Astrocyte (in vitro differentiated cells and primary cell): Measurements from ENCODE around the gene ATG4D.

Experiments
- CTCF ChIP-seq: IDR thresholded peaks from 2 replicates; pipeline ENCODE4 v1.5.1; 2011; ENCODE audit warnings: low read depth, mild to moderate bottlenecking, inconsistent platforms, low read length, moderate library complexity; ENCODE audit not compliant: insufficient read depth
- EZH2 ChIP-seq: IDR thresholded peaks from 2 replicates; pipeline ENCODE4 v1.6.1; 2012; ENCODE audit warnings: mild to moderate bottlenecking, low read length, inconsistent platforms; ENCODE audit not compliant: insufficient read depth

GRCh38 chr19:10544753-10545251 is 1.1 kb downstream of the ATG4D start:
- TF ChIP-seq CTCF (no peak), EZH2 (no peak)
